GM12878 (cell line): ENCODE results near the gene EHBP1.

Experiments
- CHD2 ChIP-seq: IDR thresholded peaks from 2 replicates; pipeline ENCODE4 v1.6.1; 2011; ENCODE audit warnings: low read depth, low read length, improper control_type of control experiment, borderline replicate concordance
- EGR1 ChIP-seq, 2 experiments: IDR thresholded peaks; 1 replicate in 1 of 2; 2 replicates in 1 of 2; pipeline ENCODE4 v1.6.1; 2011 to 2012; ENCODE audit warnings: low read depth in 2 of 2, low read length in 2 of 2, borderline replicate concordance in 1 of 2, mild to moderate bottlenecking in 1 of 2, moderate library complexity in 1 of 2
- EZH2 ChIP-seq: IDR thresholded peaks from 2 replicates; pipeline ENCODE4 v1.6.1; 2012; ENCODE audit warnings: low read depth, mild to moderate bottlenecking, control low read depth, inconsistent platforms, low read length, borderline replicate concordance; ENCODE audit not compliant: control insufficient read depth
- GABPA ChIP-seq: IDR thresholded peaks from 2 replicates; pipeline ENCODE4 v1.6.1; 2014; ENCODE audit warnings: antibody characterized with exemption, low read depth, mild to moderate bottlenecking, inconsistent platforms
- POLR2AphosphoS2 ChIP-seq: IDR thresholded peaks from 2 replicates; pipeline ENCODE4 v1.6.1; 2011; ENCODE audit warnings: low read depth, mild to moderate bottlenecking, low read length, improper control_type of control experiment, moderate library complexity
- ZNF274 ChIP-seq: IDR thresholded peaks from one replicate; pipeline ENCODE4 v1.8.0; 2011; ENCODE audit not compliant: insufficient read length, insufficient read depth
- TF ChIP-seq, protein P1 (sequence below), 3 experiments: IDR thresholded peaks in 2 of 3; conservative IDR thresholded peaks in 1 of 3; 2 replicates each; pipeline ENCODE4 v1.5.1; 2011; ENCODE audit warnings: low read depth in 3 of 3, low read length in 3 of 3, mild to moderate bottlenecking in 3 of 3, control low read depth in 2 of 3, moderate library complexity in 2 of 3, inconsistent platforms in 1 of 3, mixed read lengths in 1 of 3; ENCODE audit not compliant: control insufficient read depth in 2 of 3, insufficient read depth in 1 of 3; ENCODE audit errors: extremely low read depth in 1 of 3

DNA sequence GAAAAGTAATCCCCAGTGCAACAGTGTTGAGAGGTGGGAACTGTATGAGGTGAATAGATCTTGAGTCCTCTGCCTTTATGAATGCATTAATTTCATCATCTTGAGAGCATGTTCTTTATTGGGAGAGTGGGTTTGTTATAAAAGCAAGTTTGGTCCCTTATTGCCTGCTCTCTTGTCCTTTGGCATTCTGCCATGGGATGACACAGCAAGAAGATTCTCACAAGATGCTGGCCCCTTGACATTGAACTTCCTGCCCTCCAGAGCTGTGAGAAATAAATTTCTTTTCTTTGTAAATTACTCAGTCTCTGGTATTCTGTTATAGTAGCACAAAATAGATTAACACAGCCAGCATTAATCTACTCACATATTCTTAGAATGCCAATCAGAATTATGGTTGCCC, 108.6 kb downstream of the EHBP1 start:
- TF ChIP-seq GABPA (no peak), EGR1 (IDR thresholded peaks at IDR 0.05; ENCODE audit: borderline replicate concordance in 1 of 2, low read depth in 2 of 2, low read length in 2 of 2) (no peak), EZH2 (no peak), POLR2AphosphoS2 (no peak), ZNF274 (no peak), CHD2 (no peak)
- TF ChIP-seq, protein P1, sequence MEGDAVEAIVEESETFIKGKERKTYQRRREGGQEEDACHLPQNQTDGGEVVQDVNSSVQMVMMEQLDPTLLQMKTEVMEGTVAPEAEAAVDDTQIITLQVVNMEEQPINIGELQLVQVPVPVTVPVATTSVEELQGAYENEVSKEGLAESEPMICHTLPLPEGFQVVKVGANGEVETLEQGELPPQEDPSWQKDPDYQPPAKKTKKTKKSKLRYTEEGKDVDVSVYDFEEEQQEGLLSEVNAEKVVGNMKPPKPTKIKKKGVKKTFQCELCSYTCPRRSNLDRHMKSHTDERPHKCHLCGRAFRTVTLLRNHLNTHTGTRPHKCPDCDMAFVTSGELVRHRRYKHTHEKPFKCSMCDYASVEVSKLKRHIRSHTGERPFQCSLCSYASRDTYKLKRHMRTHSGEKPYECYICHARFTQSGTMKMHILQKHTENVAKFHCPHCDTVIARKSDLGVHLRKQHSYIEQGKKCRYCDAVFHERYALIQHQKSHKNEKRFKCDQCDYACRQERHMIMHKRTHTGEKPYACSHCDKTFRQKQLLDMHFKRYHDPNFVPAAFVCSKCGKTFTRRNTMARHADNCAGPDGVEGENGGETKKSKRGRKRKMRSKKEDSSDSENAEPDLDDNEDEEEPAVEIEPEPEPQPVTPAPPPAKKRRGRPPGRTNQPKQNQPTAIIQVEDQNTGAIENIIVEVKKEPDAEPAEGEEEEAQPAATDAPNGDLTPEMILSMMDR (IDR thresholded peaks at IDR 0.05 in 2 of 3, conservative IDR thresholded peaks at IDR 0.05 in 1 of 3; ENCODE audit: control insufficient read depth in 2 of 3, extremely low read depth in 1 of 3, insufficient read depth in 1 of 3, low read depth in 3 of 3, low read length in 3 of 3) = no peak
